HUES48 (cell line): ENCODE data around the gene TRIM8.

Experiments used
- H3K27ac ChIP-seq: one replicate; pipeline ENCODE4 v1.7.0; 2013; ENCODE audit warnings: low read depth, low read length, inconsistent platforms
- H3K27me3 ChIP-seq: 2 replicates; pipeline ENCODE4 v1.6.1; 2013; ENCODE audit warnings: mild to moderate bottlenecking, low read length; ENCODE audit not compliant: control insufficient read depth, insufficient read depth
- H3K36me3 ChIP-seq: 2 replicates; pipeline ENCODE4 v1.6.1; 2013; ENCODE audit warnings: low read length; ENCODE audit not compliant: control insufficient read depth, insufficient read depth
- H3K4me1 ChIP-seq: 2 replicates; pipeline ENCODE4 v1.6.1; 2013; ENCODE audit warnings: mild to moderate bottlenecking, low read length; ENCODE audit not compliant: control insufficient read depth, insufficient read depth
- H3K4me3 ChIP-seq: 2 replicates; pipeline ENCODE4 v1.5.1; 2013; ENCODE audit warnings: mild to moderate bottlenecking, low read depth, low read length
- H3K9ac ChIP-seq: 2 replicates; pipeline ENCODE4 v1.6.1; 2013; ENCODE audit warnings: mild to moderate bottlenecking, low read depth, low read length, moderate library complexity
- H3K9me3 ChIP-seq: 2 replicates; pipeline ENCODE4 v1.6.1; 2013; ENCODE audit warnings: low read length; ENCODE audit not compliant: control insufficient read depth, insufficient read depth

Gene TRIM8

GRCh38 chr10:102626026-102626685 lies 18.1 kb upstream of the TRIM8 start:
- Histone ChIP-seq H3K27ac (peak overlapping the region; percentile 11), H3K9ac (no peak overlapping the region), H3K27me3 (no peaks in the 10 kb centered on the region), H3K36me3 (no peaks in the 10 kb centered on the region), H3K9me3 (no peaks in the 10 kb centered on the region), H3K4me3 (no peak overlapping the region), H3K4me1 (peaks cover 41% of the 10 kb centered on the region)

- H3K4me3 ChIP-seq = peak overlapping the region; percentile 12; the same call in 1 of the 2 replicates
- peaks cover 41% of the 10 kb centered on the region for H3K4me1 ChIP-seq
- H3K27me3 ChIP-seq = no peaks in the 10 kb centered on the region
- peak overlapping the region; percentile 93 for H3K9ac ChIP-seq
- no peaks in the 10 kb centered on the region for H3K36me3 ChIP-seq
- H3K27ac ChIP-seq = peak overlapping the region; percentile 99
- no peaks in the 10 kb centered on the region for H3K9me3 ChIP-seq
Measured at GRCh38 chr10:102627291-102627735, 17.0 kb upstream of the TRIM8 start.

- Histone ChIP-seq H3K27ac (peak overlapping the region; percentile 99), H3K4me3 (peak overlapping the region; percentile 12; the same call in 1 of the 2 replicates), H3K36me3 (no peaks in the 10 kb centered on the region), H3K27me3 (no peaks in the 10 kb centered on the region), H3K9me3 (no peaks in the 10 kb centered on the region), H3K4me1 (peaks cover 41% of the 10 kb centered on the region), H3K9ac (peak overlapping the region; percentile 93)
Measured at GRCh38 chr10:102627736-102628293, 16.5 kb upstream of the TRIM8 start.

GRCh38 chr10:102628451-102628911 lies 15.8 kb upstream of the TRIM8 start:
- Histone ChIP-seq H3K27ac (peak overlapping the region; percentile 99), H3K27me3 (no peaks in the 10 kb centered on the region), H3K9ac (peak overlapping the region; percentile 42; the same call in 1 of the 2 replicates), H3K4me3 (no peak overlapping the region), H3K9me3 (no peaks in the 10 kb centered on the region), H3K4me1 (peaks cover 41% of the 10 kb centered on the region), H3K36me3 (no peaks in the 10 kb centered on the region)

- no peaks in the 10 kb centered on the region for H3K36me3 ChIP-seq
- no peak overlapping the region for H3K4me3 ChIP-seq
- H3K9ac ChIP-seq = no peak overlapping the region
- peaks cover 41% of the 10 kb centered on the region for H3K4me1 ChIP-seq
- H3K9me3 ChIP-seq = no peaks in the 10 kb centered on the region
- H3K27me3 ChIP-seq = no peaks in the 10 kb centered on the region
- H3K27ac ChIP-seq = peak overlapping the region; percentile 99
Measured at GRCh38 chr10:102629661-102630614, 14.3 kb upstream of the TRIM8 start.

GRCh38 chr10:102630663-102631062 lies 13.6 kb upstream of the TRIM8 start:
- H3K36me3 ChIP-seq = no peaks in the 10 kb centered on the region
- peaks cover 44% of the 10 kb centered on the region for H3K4me1 ChIP-seq
- no peak overlapping the region for H3K4me3 ChIP-seq
- H3K9me3 ChIP-seq = no peaks in the 10 kb centered on the region
- no peaks in the 10 kb centered on the region for H3K27me3 ChIP-seq
- H3K27ac ChIP-seq = peak overlapping the region; percentile 99
- H3K9ac ChIP-seq = no peak overlapping the region

- no peaks in the 10 kb centered on the region for H3K9me3 ChIP-seq
- H3K27ac ChIP-seq = no peak overlapping the region
- H3K4me1 ChIP-seq = peaks cover 38% of the 10 kb centered on the region
- no peaks in the 10 kb centered on the region for H3K36me3 ChIP-seq
- H3K27me3 ChIP-seq = no peaks in the 10 kb centered on the region
- H3K9ac ChIP-seq = no peak overlapping the region
- H3K4me3 ChIP-seq = no peak overlapping the region
Measured at GRCh38 chr10:102631525-102632393, 12.5 kb upstream of the TRIM8 start.

- Histone ChIP-seq H3K36me3 (no peaks in the 10 kb centered on the region), H3K9me3 (no peaks in the 10 kb centered on the region), H3K27ac (peak overlapping the region; percentile 2), H3K4me1 (peaks cover 30% of the 10 kb centered on the region), H3K4me3 (no peak overlapping the region), H3K9ac (no peak overlapping the region), H3K27me3 (no peaks in the 10 kb centered on the region)
Measured at GRCh38 chr10:102632394-102633111, 11.7 kb upstream of the TRIM8 start.

GRCh38 chr10:102633287-102633686 lies 11.0 kb upstream of the TRIM8 start:
- H3K27ac ChIP-seq = no peak overlapping the region
- no peaks in the 10 kb centered on the region for H3K9me3 ChIP-seq
- H3K4me1 ChIP-seq = peaks cover 23% of the 10 kb centered on the region
- no peak overlapping the region for H3K9ac ChIP-seq
- H3K4me3 ChIP-seq = no peak overlapping the region
- H3K27me3 ChIP-seq = no peaks in the 10 kb centered on the region
- H3K36me3 ChIP-seq = no peaks in the 10 kb centered on the region

- Histone ChIP-seq H3K27ac (no peak overlapping the region), H3K4me1 (peaks cover 19% of the 10 kb centered on the region)
Measured at GRCh38 chr10:102633848-102634247, 10.4 kb upstream of the TRIM8 start.

More at GRCh38 chr10:102633848-102634247, 10.4 kb upstream of the TRIM8 start:
- no peak overlapping the region for H3K4me3 ChIP-seq
- no peaks in the 10 kb centered on the region for H3K36me3 ChIP-seq
- no peak overlapping the region for H3K9ac ChIP-seq
- H3K9me3 ChIP-seq = no peaks in the 10 kb centered on the region
- no peaks in the 10 kb centered on the region for H3K27me3 ChIP-seq
